CD4-positive, alpha-beta T cell treated with Interleukin-2 at 100 ng/mL for 4 hours (primary cell): ENCODE measurements around the gene PDCD1.
A peak's percentile ranks its signal among the peaks of the same experiment; 100 is the strongest.
"Not testable (repeated sequence)": the region's sequence is repeated elsewhere in the genome, so short reads cannot be mapped to it uniquely, and the experiment has no call there.

Experiments
- DNase-seq: peaks from one replicate; pipeline ENCODE4 v3.0.0-alpha.2; 2020; ENCODE audit warnings: low spot score

The PDCD1 gene

GRCh38 chr2:241812730-241813643, 45.7 kb downstream of the PDCD1 start:
- no peak for DNase-seq

GRCh38 chr2:241811952-241812729, 46.6 kb downstream of the PDCD1 start:
- no peak for DNase-seq

GRCh38 chr2:241811201-241811951, 47.3 kb downstream of the PDCD1 start:
- no peak for DNase-seq

GRCh38 chr2:241810307-241811200, 48.1 kb downstream of the PDCD1 start:
- no peak for DNase-seq

- DNase-seq, result no peak
These were observed 49.0 kb downstream of the PDCD1 start for GRCh38 chr2:241809383-241810306.

GRCh38 chr2:241808721-241809382, 49.8 kb downstream of the PDCD1 start, which contains the start of gene NEU4:
Gene NEU4, plus strand, starts transcription at chr2:241809193. Its CDS starts 5,292 bp downstream, at chr2:241814485.
- DNase-seq, result no peak

- DNase-seq, result no peak
These were observed 50.5 kb downstream of the PDCD1 start for GRCh38 chr2:241808051-241808720.

GRCh38 chr2:241806217-241806616, 52.5 kb downstream of the PDCD1 start:
- DNase-seq, result not testable (repeated sequence)

- DNase-seq, result peak; percentile 19
These were observed 54.1 kb downstream of the PDCD1 start for GRCh38 chr2:241804326-241805229.

- peak; percentile 40 for DNase-seq
These were observed 55.0 kb downstream of the PDCD1 start for GRCh38 chr2:241803387-241804325.

- no peak for DNase-seq
These were observed 56.0 kb downstream of the PDCD1 start for GRCh38 chr2:241802421-241803318.

GRCh38 chr2:241801611-241802420, 56.9 kb downstream of the PDCD1 start:
- no peak for DNase-seq

GRCh38 chr2:241800198-241800903, 58.3 kb downstream of the PDCD1 start:
- DNase-seq, result not testable (repeated sequence)
